NCI-H1436 treated with DMSO at 0.1 percent for 48 hours (cell line): ENCODE data around the gene B4GALT3.
"Not testable (repeated sequence)": the region's sequence is repeated elsewhere in the genome, so short reads cannot be mapped to it uniquely, and the experiment has no call there.

Source experiments
- DNase-seq: peaks from one replicate; lab custom pipeline; 2025; lab: John Stamatoyannopoulos, UW

The B4GALT3 gene

DNA sequence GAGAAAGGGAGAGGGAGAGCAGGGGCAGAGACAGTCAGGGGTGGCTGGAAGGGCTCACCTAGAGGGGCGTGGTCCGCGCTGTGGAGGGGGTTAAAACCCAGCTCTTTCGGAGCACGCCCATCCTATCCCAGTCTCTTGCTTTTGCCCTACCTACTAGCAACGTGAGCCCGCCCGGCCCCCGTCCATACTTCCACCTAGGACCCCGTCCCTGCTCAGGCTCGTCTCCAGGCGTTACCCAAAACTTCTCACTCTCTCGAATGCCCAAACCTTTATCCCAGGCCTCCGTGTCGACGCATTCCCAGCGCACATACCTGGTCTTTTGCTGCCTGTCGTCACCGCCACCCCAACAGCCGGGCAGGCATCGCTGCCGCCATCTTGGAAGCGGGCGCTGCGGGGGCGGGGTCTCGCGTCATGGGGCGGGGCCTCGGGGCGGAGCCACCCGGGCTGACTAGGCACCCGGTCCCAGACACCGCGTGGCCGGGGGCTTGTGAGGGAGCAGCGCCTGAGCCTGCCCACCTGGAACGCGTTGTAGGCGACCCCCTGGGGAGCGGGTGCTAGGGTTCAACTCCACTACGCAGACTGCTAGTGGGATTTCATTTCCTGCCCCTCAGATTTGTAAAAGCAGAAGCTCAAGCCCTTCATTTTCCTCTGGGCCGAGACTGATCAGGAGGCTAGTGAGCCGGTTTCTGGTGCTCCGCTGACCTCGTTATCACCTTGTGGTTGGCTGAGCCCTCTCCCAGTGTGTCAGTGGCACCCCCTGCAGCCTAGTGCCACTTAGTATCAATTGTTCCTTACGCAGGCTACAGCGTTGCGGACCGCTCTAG is at the start of gene B4GALT3:
B4GALT3 (minus strand) TSS at position 396 of the 824 bp plus-strand sequence. CDS start 1,447 bp downstream, outside the sequence.
- no peak for DNase-seq

DNA sequence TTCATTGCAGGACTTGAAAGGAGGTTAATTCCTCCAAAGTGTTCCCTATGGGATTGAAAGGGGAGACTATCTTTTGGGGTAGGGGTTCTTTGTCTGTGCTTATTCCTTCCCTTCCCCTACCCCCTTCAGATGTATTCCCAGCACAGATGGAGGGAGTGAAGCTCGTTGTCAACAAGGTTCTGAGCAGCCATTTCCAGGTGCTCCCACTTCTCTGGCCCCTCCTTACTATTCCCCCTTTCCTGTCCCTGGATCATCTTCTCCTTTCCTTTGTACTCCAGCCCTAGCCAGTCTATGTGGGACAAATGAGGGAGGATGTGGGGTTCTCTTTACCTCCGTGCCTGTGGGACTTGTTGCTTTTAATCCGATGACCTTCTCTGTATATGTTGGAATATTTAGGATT is 49.5 kb upstream of the B4GALT3 start:
- no peak for DNase-seq

DNA sequence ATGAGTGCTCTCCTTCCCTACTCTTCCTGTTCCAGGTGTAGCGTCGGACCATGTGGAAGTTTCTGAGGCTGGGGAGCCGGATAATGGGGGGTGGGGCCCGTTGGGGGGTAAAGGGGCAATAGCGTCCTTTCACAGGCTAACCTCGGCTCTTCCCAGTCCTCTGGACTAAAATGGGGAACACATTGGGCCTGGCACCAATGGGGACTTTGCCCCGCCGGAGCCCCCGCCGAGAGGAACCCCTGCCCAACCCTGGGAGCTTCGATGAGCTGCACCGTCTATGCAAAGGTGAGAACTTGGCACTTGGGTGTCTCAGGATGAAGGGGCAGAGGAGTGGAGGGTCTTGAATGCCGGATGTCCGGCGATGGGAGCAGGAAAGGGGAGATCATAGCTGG is 49.0 kb upstream of the B4GALT3 start:
- DNase-seq: no peak

DNA sequence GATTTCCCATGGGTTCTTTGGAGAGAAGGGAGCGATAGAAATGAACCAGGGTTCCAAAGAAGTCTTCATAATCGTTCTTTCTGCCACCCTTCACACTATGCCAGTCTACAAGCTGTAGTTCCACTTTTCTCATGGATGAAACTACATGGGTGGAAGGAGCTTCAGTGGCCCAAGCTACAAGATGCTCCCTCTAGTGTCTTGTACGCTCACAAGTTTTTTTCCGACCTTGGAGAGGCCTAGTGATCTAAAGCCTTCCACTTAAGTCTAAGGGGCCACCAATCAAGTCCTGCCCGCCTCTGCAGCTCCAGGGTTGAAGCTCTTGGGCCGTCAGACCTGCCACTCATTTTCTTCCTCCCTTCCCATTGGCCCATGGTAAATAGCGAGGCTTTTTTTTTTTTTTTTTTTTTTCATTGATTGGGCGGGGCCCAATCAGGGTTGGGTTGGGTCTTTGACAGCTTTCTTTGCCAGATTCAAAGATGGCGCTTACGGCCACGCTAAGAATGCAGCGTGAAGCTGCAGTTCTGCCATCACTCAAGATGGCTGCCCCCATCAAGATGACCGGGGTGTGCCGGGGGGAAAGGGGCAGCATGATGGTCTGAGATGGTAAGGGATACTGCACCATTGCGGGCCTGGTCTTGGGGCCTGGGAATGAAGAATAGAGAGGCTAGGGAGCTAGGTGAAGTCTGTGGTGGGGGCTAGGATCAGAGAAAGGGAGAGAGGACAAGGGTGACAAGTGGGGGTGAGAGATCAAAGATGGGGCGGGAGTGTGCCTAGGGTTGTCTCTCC is 48.4 kb upstream of the B4GALT3 start, which contains the start of gene TOMM40L:
TOMM40L (plus strand) TSS at position 527 of the 786 bp plus-strand sequence. CDS start 430 bp downstream, outside the sequence.
- DNase-seq: peak; percentile 96

DNA sequence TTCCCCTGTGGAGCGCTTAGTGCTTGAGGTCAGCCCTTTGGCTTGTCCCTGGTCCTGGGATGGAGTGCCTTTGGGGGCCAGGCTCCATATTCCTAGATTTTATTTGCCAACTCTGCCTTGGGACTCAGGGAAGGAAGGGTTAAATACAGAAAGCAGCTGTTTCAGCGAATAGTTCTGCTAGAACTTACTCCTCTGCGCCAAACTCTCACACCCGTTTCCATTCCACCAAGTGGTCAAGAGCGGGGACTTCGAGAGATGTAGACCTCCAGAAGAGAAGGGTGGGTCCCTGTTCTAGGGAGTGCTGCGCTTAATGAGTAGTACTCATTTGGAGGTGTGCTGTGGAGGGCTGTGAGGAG is 47.8 kb upstream of the B4GALT3 start:
- DNase-seq: no peak

DNA sequence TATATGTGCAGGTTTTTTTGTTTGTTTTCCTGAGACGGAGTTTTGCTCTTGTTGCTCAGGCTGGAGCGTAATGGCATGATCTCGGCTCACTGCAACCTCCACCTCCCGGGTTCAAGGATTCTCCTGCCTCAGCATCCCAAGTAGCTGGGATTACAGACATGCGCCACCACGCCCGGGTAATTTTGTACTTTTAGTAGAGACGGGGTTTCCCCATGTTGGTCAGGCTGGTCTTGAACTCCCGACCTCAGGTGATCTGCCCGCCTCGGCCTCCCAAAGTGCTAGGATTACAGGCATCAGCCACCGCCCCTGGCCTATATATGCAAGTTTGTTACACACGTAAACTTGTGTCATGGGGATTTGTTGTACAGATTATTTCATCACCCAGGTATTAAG is 47.4 kb upstream of the B4GALT3 start:
- DNase-seq: not testable (repeated sequence)

DNA sequence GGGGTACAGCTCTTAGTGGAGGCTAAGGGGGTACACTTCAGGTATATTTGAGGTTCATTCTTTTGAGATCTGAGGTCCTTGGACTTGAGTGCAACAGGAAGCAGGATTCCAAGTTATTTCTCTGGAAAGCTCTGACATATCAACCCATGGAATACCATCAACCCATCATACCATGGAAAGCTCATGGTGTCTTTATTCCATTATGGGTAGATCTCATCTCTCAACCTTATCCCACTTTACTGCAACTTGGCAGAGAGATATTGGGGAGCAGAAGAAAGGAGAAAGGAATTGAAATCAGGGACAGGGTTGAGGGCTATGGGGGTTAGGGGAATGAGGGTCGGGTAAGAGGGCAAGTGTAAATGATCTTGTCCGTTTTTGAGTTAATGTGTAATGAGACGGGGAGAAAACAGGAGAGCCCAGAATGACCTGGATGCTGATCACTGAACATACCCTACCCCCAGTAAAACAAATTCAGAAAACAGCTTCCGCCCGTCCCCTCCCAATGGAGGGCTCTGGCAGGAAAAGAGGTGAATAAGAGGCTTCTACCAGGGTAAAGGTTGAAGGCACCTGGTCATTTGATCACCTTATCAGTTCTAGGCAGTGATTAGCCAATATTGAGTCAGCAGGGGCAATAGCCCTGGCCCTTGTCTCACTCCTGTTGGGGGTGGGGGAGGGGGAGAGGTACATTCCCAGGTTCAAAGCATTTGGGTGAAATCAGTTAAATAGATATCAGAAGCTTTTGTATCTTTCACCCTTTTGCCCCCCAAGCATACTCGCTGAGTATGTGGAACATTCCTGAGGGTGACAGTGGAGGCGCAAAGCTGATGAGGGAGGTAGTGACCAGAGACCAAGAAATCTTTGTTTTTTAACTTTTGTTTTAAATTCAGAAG is 46.7 kb upstream of the B4GALT3 start:
- no peak for DNase-seq

DNA sequence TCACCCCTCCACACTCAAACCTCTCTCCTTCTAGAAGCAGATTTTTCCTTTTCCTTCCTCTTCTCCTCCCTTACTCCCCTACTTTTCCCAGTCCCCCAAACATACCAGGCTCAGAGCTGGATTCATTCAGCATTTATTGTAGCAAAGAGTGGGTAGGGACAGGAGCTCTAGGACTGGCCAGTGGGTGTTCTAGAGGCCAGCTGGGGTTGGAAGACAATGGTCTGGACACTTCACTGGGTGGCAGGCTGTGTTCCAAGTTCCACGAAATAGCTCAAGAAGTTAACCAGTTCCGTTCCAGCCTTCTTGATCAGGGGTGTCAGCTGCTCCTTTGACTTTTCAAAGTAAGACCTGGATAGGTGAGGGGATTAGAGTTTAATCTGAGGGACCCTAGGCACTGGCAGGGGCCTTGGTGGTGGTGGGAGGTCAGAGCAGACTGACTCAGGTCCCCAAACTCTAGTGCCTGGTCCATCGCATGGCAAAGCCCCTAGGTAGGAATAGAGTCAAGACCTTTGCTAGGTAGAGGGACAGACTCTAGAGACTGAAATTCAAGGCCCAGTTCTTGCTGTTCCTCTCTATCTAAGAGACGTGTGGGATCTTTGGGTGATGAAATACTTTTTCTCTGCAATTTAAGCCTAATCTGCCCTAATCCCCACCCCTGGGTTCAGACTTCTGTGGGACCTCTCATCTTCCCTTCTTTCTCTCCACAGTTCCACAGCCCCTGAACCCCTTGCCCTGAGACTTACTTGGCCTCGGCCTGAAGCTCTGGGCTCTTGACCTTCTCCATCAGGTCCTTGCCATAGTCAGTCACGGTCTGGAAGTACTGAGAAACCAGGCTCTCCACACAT is 45.1 kb upstream of the B4GALT3 start:
- no peak for DNase-seq

DNA sequence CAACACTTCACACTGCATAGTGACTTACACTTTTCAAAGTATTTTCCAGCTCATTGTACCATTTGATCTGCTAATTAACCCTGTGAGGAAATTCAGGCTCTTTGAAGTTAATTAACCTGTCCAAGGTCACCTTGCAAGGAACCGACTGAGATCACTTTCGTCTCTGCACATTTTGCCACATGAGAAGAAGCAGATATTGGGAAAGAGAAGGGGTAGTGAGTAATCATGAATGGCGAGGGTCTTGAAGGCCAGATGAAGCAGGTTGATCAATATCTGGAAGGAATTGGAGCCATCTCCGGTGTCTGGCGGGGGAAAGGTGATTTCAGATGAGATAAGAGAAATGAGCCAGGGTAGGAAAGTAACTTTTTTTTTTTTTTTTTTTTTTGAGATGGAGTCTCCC is 42.7 kb upstream of the B4GALT3 start:
- DNase-seq: no peak

DNA sequence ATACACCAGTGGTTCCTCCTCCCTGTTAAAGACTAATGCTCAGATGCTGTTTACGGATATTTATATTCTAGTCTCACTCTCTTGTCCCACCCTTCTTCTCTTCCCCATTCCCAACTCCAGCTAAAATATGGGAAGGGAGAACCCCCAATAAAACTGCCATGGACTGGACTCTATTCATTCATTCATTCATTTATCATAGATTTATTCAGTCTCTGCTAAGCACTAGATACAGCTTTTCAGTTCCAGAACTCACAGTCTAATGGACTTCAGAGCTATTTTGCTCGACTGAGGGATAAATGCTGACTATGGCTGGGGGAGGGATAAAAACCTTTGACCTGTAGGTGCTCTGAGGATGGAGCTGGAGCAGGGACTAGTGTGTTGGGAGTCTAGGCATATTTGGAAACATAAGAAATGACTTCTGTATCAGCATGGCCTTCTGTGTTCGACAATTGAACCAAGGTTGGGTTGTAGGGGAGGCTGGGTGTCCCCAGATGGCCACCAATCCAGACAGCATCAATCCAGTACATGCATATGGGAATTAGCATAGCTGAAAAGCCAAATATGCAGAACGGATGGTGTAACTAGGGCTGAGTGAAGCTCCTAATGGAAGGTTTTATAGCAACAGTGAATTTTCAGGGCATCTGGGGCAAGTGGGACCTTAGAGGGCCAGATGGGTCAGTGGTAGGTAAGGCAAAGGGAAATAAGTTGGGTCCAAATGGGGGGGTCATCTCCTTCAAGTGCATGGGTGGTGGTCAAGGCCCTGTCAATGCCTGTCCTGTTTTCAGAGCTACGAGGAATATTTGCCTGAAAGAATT is 42.0 kb upstream of the B4GALT3 start:
- no peak for DNase-seq

DNA sequence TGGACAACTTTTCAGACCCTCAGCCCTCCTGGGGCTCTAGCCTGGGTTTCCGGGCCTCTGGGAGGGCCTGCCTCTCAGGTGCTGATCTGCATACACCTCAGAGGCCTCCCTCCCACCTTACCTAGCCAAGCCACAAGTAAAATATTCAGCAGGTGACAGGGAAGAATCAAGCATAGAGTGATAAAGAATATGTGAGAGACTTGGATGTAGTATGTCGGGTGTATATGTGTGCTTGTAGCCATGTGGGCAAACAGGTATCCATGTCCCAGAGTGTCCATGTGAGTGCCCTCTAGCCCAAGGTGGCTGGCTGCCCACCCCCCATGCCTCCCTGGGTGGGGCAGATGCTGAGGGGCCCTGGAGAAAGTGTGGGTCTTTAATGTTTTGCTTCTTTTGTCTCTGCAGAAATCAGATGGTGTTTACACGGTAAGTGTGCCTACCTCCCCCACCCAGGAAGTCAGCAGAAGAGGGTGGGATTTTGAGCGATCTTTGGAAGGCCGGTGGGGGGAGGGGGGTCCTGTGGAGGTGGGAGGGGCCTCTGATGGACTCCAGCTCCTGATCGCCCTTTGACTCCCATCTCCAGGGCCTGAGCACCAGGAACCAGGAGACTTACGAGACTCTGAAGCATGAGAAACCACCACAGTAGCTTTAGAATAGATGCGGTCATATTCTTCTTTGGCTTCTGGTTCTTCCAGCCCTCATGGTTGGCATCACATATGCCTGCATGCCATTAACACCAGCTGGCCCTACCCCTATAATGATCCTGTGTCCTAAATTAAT is 41.2 kb upstream of the B4GALT3 start:
- DNase-seq: no peak

DNA sequence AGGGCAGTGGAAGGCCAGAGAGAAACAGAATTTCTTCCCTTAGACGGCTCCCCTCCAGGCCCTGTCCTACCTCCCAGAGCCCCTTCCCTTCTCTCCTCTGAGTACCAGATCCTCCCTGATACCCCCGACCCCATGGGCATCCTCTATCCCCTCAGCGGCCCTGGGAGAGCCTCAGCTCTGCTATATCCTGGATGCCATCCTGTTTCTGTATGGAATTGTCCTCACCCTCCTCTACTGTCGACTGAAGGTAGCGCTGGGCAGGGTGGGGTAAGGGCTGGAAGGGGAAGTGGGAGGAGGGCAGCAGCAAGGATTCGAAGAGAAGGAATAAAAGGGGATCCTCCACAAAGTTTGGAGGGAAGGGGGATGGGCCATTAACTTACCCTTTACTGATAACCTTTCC is 40.5 kb upstream of the B4GALT3 start:
- DNase-seq: no peak

DNA sequence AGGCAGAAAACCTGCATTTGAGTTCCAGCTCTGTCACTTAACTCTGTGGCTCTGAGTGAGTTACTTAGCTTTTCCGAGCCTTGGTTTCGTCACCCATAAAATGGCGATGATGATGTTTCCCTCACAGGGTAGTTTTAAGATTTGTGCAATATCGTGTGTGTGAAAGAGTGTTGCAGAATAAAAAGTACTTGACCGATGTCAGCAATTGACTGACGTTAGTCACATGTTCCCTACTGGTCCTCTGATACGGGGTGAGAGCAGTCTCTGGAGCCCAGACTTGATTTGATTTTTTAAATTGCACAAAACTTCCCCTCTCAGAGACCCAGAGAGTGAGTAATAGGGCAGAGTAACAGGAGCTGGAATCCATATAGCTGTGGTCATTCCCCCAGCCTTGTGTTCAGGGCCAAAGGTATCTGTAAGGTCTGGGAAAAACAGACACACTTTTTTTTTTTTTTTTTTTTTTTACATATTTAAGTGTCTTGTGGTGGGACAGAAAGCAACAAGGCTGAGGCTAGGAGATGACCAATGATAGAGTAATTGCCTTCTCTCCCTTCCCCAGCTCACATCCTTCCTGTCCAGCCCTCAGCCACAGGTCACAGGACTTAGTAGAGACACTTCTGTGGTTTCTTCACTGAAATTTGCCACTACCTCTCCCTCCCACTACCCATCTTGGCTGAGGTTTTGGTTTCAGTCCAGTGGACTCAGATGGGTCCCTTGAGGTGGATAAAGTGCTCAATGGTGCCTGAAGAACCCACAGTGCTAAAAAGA is 39.8 kb upstream of the B4GALT3 start:
- DNase-seq: no peak

DNA sequence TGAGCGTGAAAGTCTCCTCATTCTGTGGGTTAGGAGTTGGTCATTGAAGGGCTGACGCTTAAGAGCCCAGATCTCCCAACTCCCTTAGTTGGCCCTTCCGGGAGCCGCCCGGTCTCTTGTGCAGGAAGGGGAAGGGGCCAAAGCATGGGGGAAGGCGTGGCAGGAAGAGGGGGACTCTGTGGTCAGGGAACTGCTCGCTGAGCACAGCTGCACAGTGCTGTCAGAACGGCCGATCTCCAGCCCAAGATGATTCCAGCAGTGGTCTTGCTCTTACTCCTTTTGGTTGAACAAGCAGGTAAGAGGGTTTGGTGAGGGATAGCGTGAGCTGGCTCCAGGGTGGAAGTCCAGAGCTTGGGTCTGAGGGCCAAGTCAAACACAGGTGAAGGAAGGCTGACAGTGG is 37.8 kb upstream of the B4GALT3 start, which contains the start of gene FCER1G:
FCER1G (plus strand) TSS at position 220 of the 400 bp plus-strand sequence; CDS start at position 247, 27 bp downstream.
- DNase-seq: no peak

DNA sequence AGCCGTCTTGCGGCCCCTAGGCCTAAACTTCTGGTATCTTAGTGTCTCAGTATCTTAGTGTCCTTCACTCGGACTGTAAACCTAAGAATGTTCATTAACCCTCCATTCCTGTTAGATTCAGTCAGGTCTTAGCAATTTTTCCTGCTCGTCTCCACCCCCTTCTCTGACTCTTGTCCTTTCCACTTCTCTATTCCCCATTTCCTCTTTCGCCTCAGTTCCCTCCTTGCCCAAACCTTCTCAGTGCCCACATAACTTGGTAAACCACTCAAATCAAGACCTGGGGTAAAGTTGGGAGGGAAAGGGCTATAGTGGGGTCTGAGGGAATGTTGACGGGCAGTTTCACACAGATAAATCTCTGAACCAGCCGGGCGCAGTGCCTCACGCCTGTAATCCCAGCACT is 37.1 kb upstream of the B4GALT3 start:
- no peak for DNase-seq

DNA sequence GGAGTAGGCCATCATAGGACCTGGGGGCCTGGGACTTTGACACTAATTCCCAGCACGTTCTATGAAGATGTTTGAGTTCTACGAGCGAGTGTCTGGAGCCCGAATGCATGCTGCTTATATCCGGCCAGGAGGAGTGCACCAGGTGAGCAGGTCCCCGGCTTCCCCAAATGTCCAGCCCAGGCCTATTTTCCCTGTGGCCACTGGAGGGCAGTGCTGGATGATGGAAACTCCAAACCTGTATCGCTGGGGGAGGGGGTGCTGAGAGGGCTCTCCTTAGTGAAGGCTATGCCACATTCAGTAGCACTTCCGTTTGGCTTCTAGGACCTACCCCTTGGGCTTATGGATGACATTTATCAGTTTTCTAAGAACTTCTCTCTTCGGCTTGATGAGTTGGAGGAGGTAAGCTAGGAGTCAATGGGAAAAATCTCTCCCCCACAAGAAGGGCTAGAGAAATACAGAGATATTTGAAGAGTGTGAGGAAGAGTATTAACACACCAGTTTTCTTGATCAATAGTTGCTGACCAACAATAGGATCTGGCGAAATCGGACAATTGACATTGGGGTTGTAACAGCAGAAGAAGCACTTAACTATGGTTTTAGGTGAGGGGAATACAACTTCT is 32.6 kb upstream of the B4GALT3 start:
- DNase-seq: no peak

DNA sequence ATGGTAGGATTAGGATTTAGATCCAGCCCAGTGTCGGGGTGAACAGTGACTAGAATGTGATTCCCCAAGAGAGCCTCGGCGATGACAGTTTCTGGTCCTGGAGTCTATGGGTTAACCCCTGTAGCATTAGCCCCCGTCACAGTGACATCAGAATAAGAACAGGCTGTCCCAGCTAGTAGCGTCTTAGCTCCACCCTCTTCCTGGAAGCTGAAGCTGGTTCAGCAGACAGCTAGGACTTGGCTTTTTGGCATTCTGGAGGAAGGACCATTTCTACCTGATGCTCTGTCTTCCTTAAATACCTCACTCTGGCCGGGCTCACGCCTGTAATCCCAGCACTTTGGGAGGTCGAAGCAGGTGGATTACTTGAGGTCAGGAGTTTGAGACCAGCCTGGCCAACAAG is 29.9 kb upstream of the B4GALT3 start:
- no peak for DNase-seq

DNA sequence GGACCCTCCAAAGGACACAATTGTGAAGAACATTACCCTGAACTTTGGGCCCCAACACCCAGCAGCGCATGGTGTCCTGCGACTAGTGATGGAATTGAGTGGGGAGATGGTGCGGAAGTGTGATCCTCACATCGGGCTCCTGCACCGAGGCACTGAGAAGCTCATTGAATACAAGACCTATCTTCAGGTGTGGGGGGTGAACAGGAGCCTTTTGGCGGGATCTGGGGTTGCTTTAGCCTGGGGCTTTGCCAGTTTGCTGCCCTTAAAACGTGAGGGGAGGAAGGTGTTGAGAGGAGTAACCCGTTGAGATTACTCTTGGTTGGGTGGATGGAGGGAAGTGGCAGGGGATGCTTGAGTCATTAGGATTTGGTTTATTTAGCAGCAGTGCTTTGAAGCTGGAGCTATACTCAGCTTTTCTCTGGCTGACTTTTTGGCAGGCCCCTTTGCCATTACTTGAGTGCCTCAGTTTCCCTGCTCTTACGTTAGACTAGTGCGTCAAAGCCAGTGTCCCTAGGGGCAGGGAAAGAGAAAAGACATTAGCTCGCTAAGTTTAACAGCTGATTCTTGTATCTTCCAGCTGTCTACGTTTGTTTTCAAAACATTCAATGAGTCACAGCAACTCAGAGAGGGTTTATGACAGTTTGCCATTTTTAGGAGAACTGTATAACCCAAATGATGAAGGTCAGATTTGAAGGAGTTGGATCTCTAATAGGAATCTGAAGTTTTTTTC is 29.3 kb upstream of the B4GALT3 start:
- DNase-seq: no peak
